ENCODE measurements around the gene MCL1. TPM values are rescaled to one million over a fixed set of nuclear protein-coding genes. Genes with fewer than 3 reads are reported as not detected.

The MCL1 gene
- polyA plus RNA-seq, 2 of the 4 experiments (the other 2 are of a cell fraction) = 80.0 to 202 TPM

- Histone ChIP-seq H3K4me3 (no peak overlapping the region), H3K9me3 (no peaks in the 10 kb centered on the region), H3K4me2 (peak overlapping the region; percentile 96; the same call in 2 of the 3 replicates), H3K27ac (peak overlapping the region; percentile 97 to 99; a peak in 5 of 6 replicates), H3K4me1 (peaks cover 43% of the 10 kb centered on the region)
- TF ChIP-seq ATOH8 (CRISPR knock-in tag; IDR thresholded peaks at IDR 0.05; ENCODE audit: low read depth) (no peak), RAD21 (conservative IDR thresholded peaks at IDR 0.05 in 1 of 2, IDR thresholded peaks at IDR 0.05 in 1 of 2) (peak; percentile 56 to 63; a peak in 4 of 5 replicates), ZNF302 (CRISPR knock-in tag; IDR thresholded peaks at IDR 0.05) (no peak), SMC3 (IDR thresholded peaks at IDR 0.05) (peak; percentile 76), MAX (IDR thresholded peaks at IDR 0.05) (peak; percentile 51), HMGXB4 (CRISPR knock-in tag; IDR thresholded peaks at IDR 0.05; ENCODE audit: borderline replicate concordance) (no peak), NR3C1 (IDR thresholded peaks at IDR 0.05) (no peak), CTCF (IDR thresholded peaks at IDR 0.05) (peak; percentile 79), ELK1 (IDR thresholded peaks at IDR 0.05; ENCODE audit: low read depth, low read length) (no peak), TFCP2L1 (CRISPR knock-in tag; IDR thresholded peaks at IDR 0.05) (no peak)
- peak; percentile 76 to 78 for DNase-seq (ENCODE audit: low read depth in 1 of 2, low spot score in 1 of 2)
- POLR2A ChIA-PET = interaction anchor here (0.7 to 7.6 kb wide), 4 partner anchors 8 to 253 kb away, joined by 3 to 201 read pairs (median 7); partner anchors contain the start of gene MCL1
- FAIRE-seq = no peak
- CTCF ChIA-PET = interaction anchor here (0.6 to 11.6 kb wide), 61 partner anchors 8 to 955 kb away, joined by 3 to 210 read pairs (median 5); partner anchors contain the start of genes ADAMTSL4, CTSK, ENSA and MCL1
- 17% methylated on average over 9 of the region's 9 CpGs for WGBS (ENCODE audit: missing lambda C conversion rate)
- peak in 1 of 2 experiments; percentile 36; a peak in 3 of 6 replicates for ATAC-seq
These were observed 19.4 kb downstream of the MCL1 start for GRCh38 chr1:150560011-150560438.

GRCh38 chr1:150559656-150560010 is 19.8 kb downstream of the MCL1 start:
- no peaks in the 10 kb centered on the region for H3K9me3 ChIP-seq
- CTCF ChIA-PET = interaction anchor here (0.6 to 11.6 kb wide), 35 partner anchors 9 to 955 kb away, joined by 3 to 210 read pairs (median 7); partner anchors contain the start of genes ADAMTSL4, ENSA, MCL1 and TARS2
- DNase-seq (ENCODE audit: low read depth in 1 of 2, low spot score in 1 of 2) (no peak), FAIRE-seq (no peak), ATAC-seq (no peak)
- H3K4me2 ChIP-seq = no peak overlapping the region; the same call in 2 of the 3 replicates
- POLR2A ChIA-PET = interaction anchor here (0.7 to 7.6 kb wide), 3 partner anchors 9 to 18 kb away, joined by 3 to 201 read pairs (median 10); partner anchors contain the start of gene MCL1
- WGBS (ENCODE audit: missing lambda C conversion rate) = 57% methylated on average over 10 of the region's 10 CpGs
- peak overlapping the region in 1 of 2 experiments; percentile 15; a peak in 2 of 6 replicates for H3K27ac ChIP-seq
- TF ChIP-seq TFCP2L1 (CRISPR knock-in tag; IDR thresholded peaks at IDR 0.05) (no peak), ZSCAN20 (CRISPR knock-in tag; IDR thresholded peaks at IDR 0.05) (no peak), EHF (CRISPR knock-in tag; IDR thresholded peaks at IDR 0.05) (no peak), REST (IDR thresholded peaks at IDR 0.05) (no peak), ESRRA (IDR thresholded peaks at IDR 0.05; ENCODE audit: borderline replicate concordance, low read length) (no peak), PBX3 (IDR thresholded peaks at IDR 0.05) (no peak), CHD4 (IDR thresholded peaks at IDR 0.05; ENCODE audit: borderline replicate concordance) (no peak), HOXB5 (CRISPR knock-in tag; IDR thresholded peaks at IDR 0.05) (no peak), MAX (IDR thresholded peaks at IDR 0.05) (no peak), POLR2AphosphoS2 (conservative IDR thresholded peaks at IDR 0.05; ENCODE audit: low read length) (no peak), SMC3 (IDR thresholded peaks at IDR 0.05) (no peak), RFX5 (IDR thresholded peaks at IDR 0.05) (no peak), TP53 (CRISPR knock-in tag; IDR thresholded peaks at IDR 0.05) (no peak)
- H3K4me1 ChIP-seq = peaks cover 39% of the 10 kb centered on the region
- H3K4me3 ChIP-seq = no peak overlapping the region

Data from A549 (cell line).